GM21528 (cell line): ENCODE results near the gene PLS3.

Experiments
- ATAC-seq: cut with Tn5 transposase; IDR thresholded peaks from one replicate; pipeline ENCODE4 v1.9.1; 2021; ENCODE audit warnings: mild to moderate bottlenecking, moderate library complexity; ENCODE audit not compliant: unreplicated experiment, low FRiP score

PLS3 gene

GRCh38 chrX:115689931-115690330 is 129.0 kb downstream of the PLS3 start:
- ATAC-seq: no peak

- ATAC-seq: peak; percentile 80
Measured at GRCh38 chrX:115690511-115691216, 129.7 kb downstream of the PLS3 start.

- ATAC-seq: no peak
Measured at GRCh38 chrX:115693476-115693875, 132.5 kb downstream of the PLS3 start.

DNA sequence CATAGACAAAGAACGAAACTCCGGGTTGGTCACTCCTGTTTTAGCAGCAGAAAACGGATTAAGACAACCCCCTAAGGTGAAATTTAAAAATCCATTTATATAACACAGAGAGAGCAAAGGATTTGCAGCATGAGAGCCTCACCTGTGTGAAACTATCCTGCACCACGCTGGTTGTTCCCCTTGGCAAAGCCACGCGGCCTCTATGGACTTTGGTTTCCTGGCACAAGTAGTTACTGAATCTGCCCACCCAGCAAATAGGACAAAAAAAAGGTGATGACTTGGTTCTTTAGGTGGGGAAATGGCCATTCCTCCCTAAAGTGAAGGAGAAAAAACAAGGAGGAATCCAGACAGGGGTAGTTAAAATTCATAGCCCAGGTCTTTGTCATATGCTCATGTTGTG is 133.1 kb downstream of the PLS3 start:
- ATAC-seq: no peak

DNA sequence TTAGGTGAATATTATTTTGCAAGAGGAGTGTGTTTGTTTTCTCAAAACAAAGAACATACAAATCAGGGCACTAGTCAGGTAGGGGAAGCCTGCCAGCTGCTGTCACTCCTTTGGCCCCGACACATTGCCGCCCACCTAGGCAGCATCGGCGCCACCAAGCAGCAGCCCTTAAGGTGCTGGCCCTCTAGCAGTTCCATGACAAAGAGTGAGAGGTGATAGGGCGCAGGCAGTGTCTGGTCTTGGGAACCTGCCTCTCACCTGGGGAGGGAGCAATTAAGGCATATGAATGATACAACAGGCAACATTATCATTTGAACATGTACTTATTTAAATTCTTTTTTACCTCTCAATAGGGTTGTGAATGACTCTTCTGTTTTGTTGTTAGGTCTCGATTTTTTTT is 135.1 kb downstream of the PLS3 start:
- no peak for ATAC-seq

GRCh38 chrX:115696939-115697338 is 136.0 kb downstream of the PLS3 start:
- no peak for ATAC-seq

DNA sequence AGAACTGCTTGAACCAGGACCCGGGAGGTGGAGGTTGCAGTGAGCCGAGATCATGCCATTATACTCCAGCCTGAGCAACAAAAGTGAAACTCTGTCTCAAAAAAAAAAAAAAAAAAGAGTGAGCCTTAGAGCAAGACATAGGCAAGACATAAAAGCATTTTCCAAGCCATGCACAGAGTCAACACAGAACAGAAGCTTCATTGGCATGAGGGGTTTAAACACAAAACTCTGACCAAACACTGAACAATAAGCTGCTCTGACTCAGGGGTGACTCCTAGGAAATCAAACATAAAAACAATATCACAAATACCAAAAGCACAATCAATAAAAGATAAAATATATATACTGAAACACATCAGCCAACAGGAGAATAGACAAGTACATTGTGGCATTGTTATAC is 136.8 kb downstream of the PLS3 start:
- no peak for ATAC-seq
